Measurements from ENCODE around the gene SARNP.
"Not testable (repeated sequence)": the region's sequence is repeated elsewhere in the genome, so short reads cannot be mapped to it uniquely, and the experiment has no call there.

Gene SARNP

DNA sequence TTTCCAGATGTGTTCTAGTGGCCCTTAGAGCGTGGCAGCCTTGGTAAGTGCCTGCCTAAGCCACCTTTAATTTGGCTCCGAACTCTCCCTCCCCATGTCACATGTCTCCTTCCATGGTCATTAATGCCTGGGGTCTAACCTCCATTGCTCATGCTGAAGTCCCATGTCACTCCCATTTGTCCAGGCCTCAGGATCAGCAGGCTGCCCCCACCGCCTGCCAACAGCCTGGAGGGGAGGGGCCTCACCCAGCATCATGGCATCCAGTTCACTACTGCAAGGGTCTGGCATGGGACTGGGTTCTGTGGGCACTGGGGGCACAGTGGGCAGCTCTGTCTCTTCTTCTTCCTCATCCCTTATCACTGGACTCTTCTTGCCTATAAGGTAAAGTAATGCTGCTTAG, 20.8 kb upstream of the SARNP start:
- no peak for DNase-seq

- not testable (repeated sequence) for DNase-seq
These were observed 16.9 kb upstream of the SARNP start for GRCh38 chr12:55834400-55834799.

DNA sequence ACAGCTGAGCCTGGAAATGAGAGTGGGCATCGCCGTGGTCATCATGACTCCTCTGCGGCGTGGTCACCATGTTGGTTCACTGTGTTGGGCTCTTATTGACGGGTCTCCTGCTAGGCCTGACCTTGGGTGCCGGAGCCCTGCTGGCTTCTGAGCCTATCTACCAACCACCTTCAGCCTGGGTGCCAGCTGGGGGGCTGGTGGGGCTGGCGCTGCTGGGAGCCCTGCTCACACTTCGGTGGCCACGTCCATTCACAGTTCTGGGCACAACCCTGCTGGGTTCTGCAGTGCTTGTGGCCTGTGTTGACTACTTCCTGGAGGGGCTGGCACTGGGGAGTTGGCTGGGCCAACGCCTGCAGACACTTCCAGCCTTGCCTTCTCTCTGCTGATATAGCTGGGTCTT, 15.5 kb upstream of the SARNP start:
- DNase-seq, result no peak

- DNase-seq, result no peak
These were observed 13.9 kb upstream of the SARNP start for GRCh38 chr12:55831447-55831815.

DNA sequence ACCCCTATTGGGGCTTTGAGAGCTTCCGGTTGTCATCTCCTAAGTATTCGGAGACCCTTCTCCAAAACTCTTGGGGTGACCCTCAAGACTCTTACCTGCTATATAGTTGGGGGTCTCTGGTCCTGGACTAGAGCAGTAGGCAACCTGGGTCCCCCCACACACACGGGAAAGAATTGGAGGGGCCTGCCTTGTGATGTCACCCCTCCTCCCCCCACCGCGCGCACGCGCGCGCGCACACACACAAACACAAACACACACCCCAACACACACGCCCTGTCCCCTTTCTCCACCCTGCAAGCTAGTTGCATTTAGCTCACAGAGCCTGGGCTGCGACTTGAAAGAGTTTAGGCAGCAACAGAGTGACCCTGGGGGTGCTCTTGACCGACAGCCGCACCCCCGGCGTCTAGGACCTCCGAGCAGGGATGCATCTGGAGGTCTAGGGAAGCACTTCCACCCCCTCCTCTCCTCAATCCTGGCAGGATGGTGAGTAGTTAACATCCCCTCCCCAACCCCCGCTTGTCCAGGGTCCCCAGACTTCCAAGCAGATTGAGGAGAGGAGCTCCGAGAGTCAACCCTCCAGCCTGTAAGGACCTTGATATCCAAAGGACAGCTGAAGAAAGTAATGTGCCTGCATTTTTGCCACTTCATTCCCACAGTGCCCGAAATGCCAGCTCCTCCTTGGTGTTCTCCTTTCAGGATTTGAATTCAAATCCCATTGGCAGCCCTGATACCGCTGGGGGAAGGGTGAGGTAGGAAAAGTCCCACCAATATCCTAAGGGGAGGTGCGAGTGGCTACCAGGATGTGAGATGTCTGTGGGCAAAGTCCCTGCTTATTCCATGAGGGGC, 13.3 kb upstream of the SARNP start:
- peak in 1 of 2 donors; percentile 25 for DNase-seq

DNA sequence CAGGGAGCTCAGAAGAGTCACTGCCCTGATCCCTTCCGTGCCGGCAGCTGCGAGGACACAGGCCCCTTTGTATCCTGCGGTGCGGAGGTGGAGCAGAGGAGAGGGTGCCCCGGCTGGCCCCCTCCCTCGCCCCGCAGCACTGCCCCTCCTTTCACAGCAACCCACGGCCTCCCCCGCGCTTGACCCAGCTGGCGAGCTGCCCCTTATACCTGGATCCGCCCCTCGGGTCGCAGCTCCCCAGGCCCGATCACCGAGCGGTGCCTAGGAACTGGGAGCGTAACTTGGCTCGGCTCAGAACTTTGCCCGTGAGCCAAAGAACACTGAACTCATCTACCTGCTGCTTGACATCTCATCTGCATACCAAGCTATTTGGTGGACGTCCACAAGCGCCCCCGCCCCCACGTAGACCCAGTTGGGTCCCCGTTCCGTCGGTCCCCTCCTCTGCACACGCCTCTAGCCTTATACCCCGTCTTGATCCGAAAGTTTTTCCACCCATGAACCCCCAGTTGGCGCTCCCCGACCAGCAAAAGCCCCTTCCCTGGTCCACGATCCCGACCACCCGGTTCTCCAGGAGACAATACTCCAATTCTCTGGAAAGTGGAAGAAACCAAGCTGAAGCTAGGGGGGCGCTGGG, 12.6 kb upstream of the SARNP start:
- peak in 1 of 2 donors; percentile 14 for DNase-seq

DNA sequence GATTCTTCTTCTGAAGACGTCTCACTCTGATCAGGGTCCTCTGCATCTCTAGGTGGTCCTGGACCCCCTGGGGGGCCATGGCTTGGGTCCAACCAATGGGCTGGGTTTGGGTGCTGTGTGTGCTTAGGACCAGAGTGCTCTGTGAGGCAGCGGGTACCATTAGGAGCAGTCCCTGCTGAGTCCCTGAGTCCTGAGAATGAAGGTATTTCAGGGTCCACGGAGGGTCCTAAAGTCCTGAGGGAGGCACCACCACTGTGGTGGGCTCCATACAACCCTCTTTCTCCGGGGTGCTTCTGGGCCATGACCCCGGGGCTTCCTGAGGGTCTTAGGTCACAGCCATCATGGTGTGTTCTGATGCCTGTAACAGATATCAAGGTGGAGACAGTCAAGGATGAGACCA, 10.8 kb upstream of the SARNP start:
- DNase-seq, result no peak

GRCh38 chr12:55827806-55828205, 10.3 kb upstream of the SARNP start:
- no peak for DNase-seq

DNA sequence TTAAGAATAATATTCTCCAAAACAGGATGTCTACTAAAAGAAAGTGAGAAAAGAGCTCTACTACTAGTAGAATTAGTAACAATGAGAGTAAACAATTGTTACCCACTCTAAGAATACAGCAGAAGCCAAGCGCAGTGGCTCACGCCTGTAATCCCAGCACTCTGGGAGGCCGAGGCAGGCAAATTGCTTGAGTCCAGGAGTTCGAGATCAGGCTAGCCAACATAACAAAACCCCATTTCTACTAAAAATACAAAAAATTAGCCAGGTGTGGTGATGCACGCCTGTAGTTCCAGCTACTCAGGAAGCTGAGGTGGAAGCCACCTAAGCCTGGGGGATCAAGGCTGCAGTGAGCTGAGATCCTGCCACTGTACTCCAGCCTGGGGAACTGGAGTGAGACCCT, 7.2 kb upstream of the SARNP start:
- no peak for DNase-seq

DNA sequence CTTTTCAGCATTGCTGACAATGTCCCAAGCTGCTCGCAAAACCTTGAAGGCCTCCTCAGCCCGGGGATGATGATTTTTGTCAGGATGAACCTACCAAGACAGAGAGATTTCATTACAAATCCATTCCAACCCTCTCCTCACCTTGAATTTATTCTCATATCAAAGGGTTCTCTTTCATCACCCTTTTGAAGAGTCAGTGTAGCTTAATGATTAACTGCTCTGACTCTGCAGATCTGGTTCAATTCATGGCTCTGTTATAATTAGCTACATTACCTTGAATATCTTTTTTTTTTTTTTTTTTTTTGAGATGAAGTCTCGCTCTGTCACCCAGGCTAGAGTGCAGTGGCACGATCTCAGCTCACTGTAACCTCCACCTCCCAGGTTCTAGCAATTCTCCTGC, 5.9 kb upstream of the SARNP start:
- DNase-seq, result no peak

GRCh38 chr12:55822228-55822627, 4.7 kb upstream of the SARNP start:
- no peak for DNase-seq

DNA sequence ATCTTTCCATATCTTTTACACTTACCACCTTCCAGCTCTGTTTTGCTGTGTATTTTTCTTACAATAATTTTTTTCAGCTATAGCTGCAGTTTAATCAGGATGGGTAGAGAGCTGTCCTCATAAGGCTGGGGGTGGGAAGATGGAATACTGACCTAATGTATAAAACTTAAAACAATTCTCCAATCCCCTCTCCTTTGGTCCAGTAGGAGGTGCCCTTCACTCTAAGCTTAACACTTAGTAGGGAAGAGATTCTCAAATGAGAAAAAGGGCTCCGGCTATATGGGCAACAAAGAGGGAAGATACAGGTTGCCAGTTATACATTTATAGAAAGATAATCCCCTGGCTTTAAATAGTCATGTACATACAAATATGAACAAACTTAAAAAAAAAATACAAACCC, 3.2 kb upstream of the SARNP start:
- no peak for DNase-seq

DNA sequence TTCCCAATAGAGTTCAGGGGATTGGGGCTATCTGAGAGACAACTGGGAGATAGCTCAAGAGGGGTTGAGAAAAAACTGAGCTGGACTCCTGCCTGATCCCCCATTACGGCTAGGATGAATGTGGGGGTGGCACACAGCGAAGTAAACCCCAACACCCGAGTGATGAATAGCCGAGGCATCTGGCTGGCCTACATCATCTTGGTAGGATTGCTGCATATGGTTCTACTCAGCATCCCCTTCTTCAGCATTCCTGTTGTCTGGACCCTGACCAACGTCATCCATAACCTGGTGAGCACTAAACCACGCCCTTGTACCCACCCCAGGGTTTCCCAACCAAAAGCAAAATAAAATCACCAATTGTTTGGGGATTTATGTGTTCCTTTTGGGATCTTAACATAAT, 1.4 kb upstream of the SARNP start:
- DNase-seq, result no peak

GRCh38 chr12:55818140-55818728, 710 bp upstream of the SARNP start:
- no peak for DNase-seq

- no peak for DNase-seq
These were observed 611 bp downstream of the SARNP start for GRCh38 chr12:55816881-55817344.

DNA sequence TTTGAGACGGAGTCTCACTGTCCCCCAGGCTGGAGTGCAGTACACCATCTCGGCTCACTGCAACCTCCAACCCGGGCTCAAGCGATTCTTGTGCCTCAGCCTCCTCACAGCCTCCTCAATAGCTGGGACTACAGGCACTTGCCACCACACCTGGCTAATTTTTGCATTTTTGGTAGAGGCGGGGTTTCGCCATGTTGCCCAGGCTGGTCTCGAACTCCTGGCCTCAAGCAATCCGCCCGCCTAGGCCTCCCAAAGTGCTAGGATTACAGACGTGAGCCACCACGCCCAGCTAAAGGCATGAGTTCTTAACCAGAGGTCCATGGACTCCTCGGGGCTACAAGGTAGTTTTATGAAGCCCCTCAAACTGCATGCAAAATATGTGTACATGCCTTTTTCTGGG, 2.1 kb downstream of the SARNP start:
- DNase-seq, result no peak

DNA sequence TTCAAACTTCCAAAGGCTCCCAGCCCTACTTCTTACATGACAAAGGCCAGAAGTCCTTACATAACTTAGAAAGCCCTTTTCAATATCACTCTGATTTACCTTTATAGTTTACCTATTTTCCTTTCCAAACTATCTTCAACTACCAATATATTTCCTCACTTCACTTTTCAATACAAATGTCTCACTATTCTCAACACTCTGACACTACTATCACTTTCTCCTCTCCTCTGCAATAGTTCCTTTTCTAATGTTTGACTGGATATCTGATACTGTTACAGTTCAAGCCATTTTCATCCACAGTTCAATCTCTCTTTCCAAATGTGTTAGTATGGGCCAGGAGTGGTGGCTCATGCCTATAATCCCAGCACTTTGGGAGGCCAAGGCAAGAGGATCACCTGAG, 3.3 kb downstream of the SARNP start:
- no peak for DNase-seq

- DNase-seq, result no peak
These were observed 5.4 kb downstream of the SARNP start for GRCh38 chr12:55812088-55812487.

- DNase-seq, result no peak
These were observed 8.2 kb downstream of the SARNP start for GRCh38 chr12:55809274-55809673.

DNA sequence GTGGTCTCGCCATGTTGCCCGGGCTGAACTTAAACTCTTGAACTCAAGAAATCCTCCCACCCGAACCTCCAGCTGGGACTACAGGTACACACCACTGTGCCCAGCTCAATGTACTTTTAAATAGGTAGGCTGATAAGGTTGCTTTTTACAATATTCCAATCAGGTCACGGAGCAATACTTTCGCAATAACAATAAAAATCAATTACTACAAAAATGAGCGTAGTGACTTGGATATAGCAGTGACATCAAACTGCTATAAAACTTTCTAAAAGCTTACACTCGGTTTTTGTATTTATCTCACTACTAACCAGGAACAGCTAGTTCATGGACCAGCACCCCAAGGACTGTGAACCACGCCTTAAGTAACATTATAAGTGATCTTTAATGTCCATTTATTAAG, 10.5 kb downstream of the SARNP start:
- DNase-seq, result no peak

GRCh38 chr12:55797550-55797949, 20.0 kb downstream of the SARNP start:
- DNase-seq, result no peak

GRCh38 chr12:55797068-55797467, 20.5 kb downstream of the SARNP start:
- DNase-seq, result no peak

DNA sequence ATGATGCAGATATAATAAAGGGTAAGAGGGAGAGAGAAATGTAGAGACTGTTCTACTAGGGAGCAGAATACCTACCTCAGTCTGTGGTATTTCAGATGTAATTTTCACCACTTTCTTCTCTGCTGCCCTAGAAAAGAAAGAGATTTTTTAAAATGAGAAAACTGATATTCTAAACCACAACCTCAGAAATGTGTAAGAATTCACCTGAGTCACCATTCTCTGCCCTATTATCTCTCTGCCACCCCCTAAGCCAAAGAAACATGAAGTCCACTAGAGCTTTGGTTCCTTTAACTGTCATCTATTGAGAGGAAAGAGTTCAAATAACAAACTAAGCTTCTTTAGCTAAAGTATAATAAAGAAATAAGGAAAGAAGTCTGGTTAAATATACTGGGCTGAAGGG, 21.6 kb downstream of the SARNP start:
- DNase-seq, result no peak

DNA sequence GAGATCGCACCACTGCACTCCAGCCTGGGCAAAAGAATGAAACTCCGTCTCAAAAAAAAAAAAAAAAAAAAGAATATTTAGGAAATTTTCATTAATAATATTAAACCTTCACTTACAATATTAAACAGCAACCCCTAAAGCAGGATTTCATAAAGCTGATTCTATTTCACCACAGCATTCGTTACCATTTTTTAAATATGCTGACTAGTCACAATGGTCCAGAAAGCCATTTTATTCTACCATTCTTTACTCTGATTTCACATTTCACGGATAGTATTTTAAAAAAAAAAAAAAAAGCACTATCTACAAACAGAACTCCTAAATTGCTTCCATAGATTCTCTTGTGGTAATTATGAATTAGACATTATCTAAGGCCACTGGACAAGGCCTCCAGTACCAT, 27.6 kb downstream of the SARNP start:
- no peak for DNase-seq
